GM23338 (cell line): ENCODE data around the gene PROZ. TPM values are rescaled to one million over a fixed set of nuclear protein-coding genes. Genes with fewer than 3 reads are reported as not detected.

Experiments used
- ATAC-seq: fragments of 200-7000 bp; cut with Tn5 transposase; 3 replicates; pipeline ENCODE4 v1.9.1; 2020
- DNase-seq: peaks from one replicate; pipeline ENCODE4 v3.0.0-alpha.2; 2015; ENCODE audit warnings: low spot score
- H2AFZ ChIP-seq: fragments of 200-600 bp; sonication (generic); 2 replicates; pipeline ENCODE4 v1.8.0; 2016; ENCODE audit warnings: antibody characterized with exemption, mild to moderate bottlenecking, moderate library complexity
- H3F3A ChIP-seq: fragments of 200-600 bp; sonication (generic); replicated peaks from 2 replicates; pipeline ENCODE4 v1.8.0; 2017; ENCODE audit warnings: antibody characterized with exemption, mixed run types, low read depth
- H3K27ac ChIP-seq: fragments of 200-600 bp; sonication (generic); 2 replicates; pipeline ENCODE4 v1.6.1; 2016; ENCODE audit warnings: low read depth
- H3K27me3 ChIP-seq: fragments of 200-600 bp; sonication (generic); 2 replicates; pipeline ENCODE4 v1.8.0; 2016; ENCODE audit warnings: mild to moderate bottlenecking, mixed run types, moderate library complexity; ENCODE audit not compliant: insufficient read depth
- H3K36me3 ChIP-seq: fragments of 200-600 bp; sonication (generic); 2 replicates; pipeline ENCODE4 v1.8.0; 2016; ENCODE audit warnings: mild to moderate bottlenecking; ENCODE audit not compliant: insufficient read depth
- H3K4me1 ChIP-seq: fragments of 200-600 bp; sonication (generic); 2 replicates; pipeline ENCODE4 v1.8.0; 2016; ENCODE audit warnings: mild to moderate bottlenecking, moderate library complexity; ENCODE audit not compliant: insufficient read depth
- H3K4me2 ChIP-seq: fragments of 200-600 bp; sonication (generic); 2 replicates; pipeline ENCODE4 v1.7.1; 2017; ENCODE audit warnings: mixed run types
- H3K4me3 ChIP-seq: fragments of 200-600 bp; sonication (generic); 2 replicates; pipeline ENCODE4 v1.6.1; 2016; ENCODE audit warnings: mixed run types
- H3K79me2 ChIP-seq: fragments of 200-600 bp; sonication (generic); replicated peaks from 2 replicates; pipeline ENCODE4 v1.8.0; 2017; ENCODE audit warnings: mild to moderate bottlenecking; ENCODE audit not compliant: insufficient read depth
- H3K9me2 ChIP-seq: fragments of 200-600 bp; sonication (generic); 2 replicates; pipeline ENCODE4 v1.8.0; 2017; ENCODE audit not compliant: insufficient read depth
- H4K20me1 ChIP-seq: fragments of 200-600 bp; sonication (generic); replicated peaks from 2 replicates; pipeline ENCODE4 v1.8.0; 2017; ENCODE audit warnings: mild to moderate bottlenecking; ENCODE audit not compliant: insufficient read depth
- H3K27ac Mint-ChIP-seq: 2 replicates; pipeline ENCODE4 v1.8.0; 2020; ENCODE audit warnings: inconsistent platforms, mild to moderate bottlenecking, moderate library complexity, mixed read lengths
- H3K27me3 Mint-ChIP-seq: 3 replicates; pipeline ENCODE4 v1.8.0; 2022; ENCODE audit warnings: low read depth, mild to moderate bottlenecking, moderate library complexity, mixed read lengths, inconsistent platforms; ENCODE audit not compliant: insufficient read depth, poor library complexity
- H3K36me3 Mint-ChIP-seq: 3 replicates; pipeline ENCODE4 v1.8.0; 2021; ENCODE audit warnings: low read depth, mild to moderate bottlenecking, inconsistent platforms, moderate library complexity, mixed read lengths
- H3K4me1 Mint-ChIP-seq: 3 replicates; pipeline ENCODE4 v1.8.0; 2020; ENCODE audit warnings: mild to moderate bottlenecking, inconsistent platforms, mixed read lengths
- H3K4me3 Mint-ChIP-seq: 3 replicates; pipeline ENCODE4 v1.8.0; 2021; ENCODE audit warnings: moderate library complexity, mild to moderate bottlenecking, inconsistent platforms, mixed read lengths
- H3K9me3 Mint-ChIP-seq: 3 replicates; pipeline ENCODE4 v1.8.0; 2020; ENCODE audit warnings: moderate library complexity, mild to moderate bottlenecking, inconsistent platforms, mixed read lengths
- CREB1 ChIP-seq: fragments of 250-450 bp; sonication (Bioruptor Pico); IDR thresholded peaks from 2 replicates; pipeline ENCODE4 v1.5.0; 2020; ENCODE audit warnings: low read depth, mild to moderate bottlenecking, moderate library complexity
- EZH2 ChIP-seq: fragments of 200-600 bp; sonication (generic); IDR thresholded peaks from one replicate; pipeline ENCODE4 v1.8.0; 2017; ENCODE audit warnings: antibody characterized with exemption, mild to moderate bottlenecking, low read depth; ENCODE audit not compliant: unreplicated experiment
- EZH2phosphoT487 ChIP-seq: fragments of 200-600 bp; sonication (generic); IDR thresholded peaks from one replicate; pipeline ENCODE4 v1.8.1; 2018; ENCODE audit warnings: antibody characterized with exemption; ENCODE audit not compliant: unreplicated experiment
- JUNB ChIP-seq: IDR thresholded peaks from one replicate; pipeline ENCODE4 v1.6.1; 2016; ENCODE audit warnings: antibody characterized with exemption; ENCODE audit not compliant: unreplicated experiment
- NANOG ChIP-seq: IDR thresholded peaks from 2 replicates; pipeline ENCODE4 v1.6.1; 2016; ENCODE audit warnings: antibody characterized with exemption, borderline replicate concordance
- POLR2AphosphoS5 ChIP-seq: IDR thresholded peaks from 2 replicates; pipeline ENCODE4 v1.6.1; 2016; ENCODE audit warnings: antibody characterized with exemption, low read depth
- STAT1 ChIP-seq: IDR thresholded peaks from one replicate; pipeline ENCODE4 v1.6.1; 2016; ENCODE audit warnings: antibody characterized with exemption; ENCODE audit not compliant: unreplicated experiment
- ZNF114 ChIP-seq: fragments of 250-450 bp; sonication (Bioruptor Pico); IDR thresholded peaks from 2 replicates; pipeline ENCODE4 v1.5.0; 2020; ENCODE audit warnings: mild to moderate bottlenecking, moderate library complexity
- ZNF331 ChIP-seq: fragments of 250-450 bp; sonication (Bioruptor Pico); IDR thresholded peaks from 2 replicates; pipeline ENCODE4 v1.5.0; 2020; ENCODE audit warnings: low read depth, mild to moderate bottlenecking, moderate library complexity
- polyA plus RNA-seq: library from polyadenylated mRNA; unstranded; fragments of >200 nt; fragmentation: Nextera tagmentation; extraction: Ambion mirVana; gene quantifications from 2 replicates; pipeline ENCODE4 v1.2.1, GENCODE V29; 2016
- total RNA-seq: library from RNA; depleted of rRNA; stranded (reverse); fragments of >200 nt; shearing (Covaris generic); gene quantifications from 2 replicates; pipeline ENCODE4 v1.2.3, GENCODE V29; 2014
- TF ChIP-seq, protein P1 (sequence below): IDR thresholded peaks from one replicate; pipeline ENCODE4 v1.6.1; 2018; ENCODE audit warnings: antibody characterized with exemption; ENCODE audit not compliant: unreplicated experiment
- TF ChIP-seq, protein P2 (sequence below): IDR thresholded peaks from 2 replicates; pipeline ENCODE4 v1.6.1; 2016; ENCODE audit warnings: antibody characterized with exemption
- TF ChIP-seq, protein P3 (sequence below), 2 experiments: fragments of 200-600 bp in 1 of 2; sonication (generic) in 1 of 2; conservative IDR thresholded peaks; 2 replicates each; pipeline versions ENCODE4 v1.5.1 to v1.6.1; 2016 to 2017; ENCODE audit warnings: antibody characterized with exemption in 2 of 2, low read depth in 2 of 2, mild to moderate bottlenecking in 2 of 2, moderate library complexity in 1 of 2
- TF ChIP-seq, protein P4 (sequence below): fragments of 250-450 bp; sonication (Bioruptor Pico); IDR thresholded peaks from 2 replicates; pipeline ENCODE4 v1.5.0; 2020; ENCODE audit warnings: mild to moderate bottlenecking, moderate library complexity

The PROZ gene
- total and polyA plus RNA-seq, 2 experiments from 2014 or later, result 0.53 TPM; not detected in 1

DNA sequence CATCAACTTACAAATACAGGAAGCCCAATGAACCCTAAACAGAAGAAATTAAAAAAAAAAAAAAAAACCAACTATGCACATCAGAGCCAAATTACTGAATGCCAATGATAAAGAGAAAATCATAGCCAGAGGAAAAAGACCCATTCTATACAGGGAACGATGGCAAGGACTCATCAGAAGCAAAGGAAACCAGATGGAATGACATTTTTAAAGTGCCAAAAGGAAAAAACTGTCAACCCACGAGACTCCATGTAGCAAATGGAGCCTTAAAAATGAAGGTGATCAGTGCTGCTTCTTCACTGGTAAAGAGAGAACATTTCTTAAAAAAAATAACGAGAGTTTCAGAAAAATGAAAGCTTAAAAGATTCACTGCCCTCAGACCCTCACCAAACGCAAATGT, 31.7 kb downstream of the PROZ start:
- ATAC-seq (no peak), DNase-seq (no peak)
- Histone ChIP-seq H3K4me1 (no peaks in the 10 kb centered on the region), H3K9me2 (no peaks in the 10 kb centered on the region), H3K27ac (no peak overlapping the region), H3K27me3 (no peaks in the 10 kb centered on the region), H3F3A (0 out of 2 replicates have a peak, but pooled peaks cover 4% of the 10 kb centered on the region), H2AFZ (no peak overlapping the region), H4K20me1 (peaks cover 5% of the 10 kb centered on the region), H3K4me3 (no peak overlapping the region), H3K36me3 (peaks cover 44% of the 10 kb centered on the region; the same call in 1 of the 2 replicates), H3K4me2 (no peak overlapping the region), H3K79me2 (peaks cover 7% of the 10 kb centered on the region; the same call in 1 of the 2 replicates)
- TF ChIP-seq EZH2phosphoT487, result no peak
- no peak for TF ChIP-seq ZNF114 (CRISPR knock-in tag)
- TF ChIP-seq STAT1, result no peak
- TF ChIP-seq JUNB, result no peak
- TF ChIP-seq, protein P1, sequence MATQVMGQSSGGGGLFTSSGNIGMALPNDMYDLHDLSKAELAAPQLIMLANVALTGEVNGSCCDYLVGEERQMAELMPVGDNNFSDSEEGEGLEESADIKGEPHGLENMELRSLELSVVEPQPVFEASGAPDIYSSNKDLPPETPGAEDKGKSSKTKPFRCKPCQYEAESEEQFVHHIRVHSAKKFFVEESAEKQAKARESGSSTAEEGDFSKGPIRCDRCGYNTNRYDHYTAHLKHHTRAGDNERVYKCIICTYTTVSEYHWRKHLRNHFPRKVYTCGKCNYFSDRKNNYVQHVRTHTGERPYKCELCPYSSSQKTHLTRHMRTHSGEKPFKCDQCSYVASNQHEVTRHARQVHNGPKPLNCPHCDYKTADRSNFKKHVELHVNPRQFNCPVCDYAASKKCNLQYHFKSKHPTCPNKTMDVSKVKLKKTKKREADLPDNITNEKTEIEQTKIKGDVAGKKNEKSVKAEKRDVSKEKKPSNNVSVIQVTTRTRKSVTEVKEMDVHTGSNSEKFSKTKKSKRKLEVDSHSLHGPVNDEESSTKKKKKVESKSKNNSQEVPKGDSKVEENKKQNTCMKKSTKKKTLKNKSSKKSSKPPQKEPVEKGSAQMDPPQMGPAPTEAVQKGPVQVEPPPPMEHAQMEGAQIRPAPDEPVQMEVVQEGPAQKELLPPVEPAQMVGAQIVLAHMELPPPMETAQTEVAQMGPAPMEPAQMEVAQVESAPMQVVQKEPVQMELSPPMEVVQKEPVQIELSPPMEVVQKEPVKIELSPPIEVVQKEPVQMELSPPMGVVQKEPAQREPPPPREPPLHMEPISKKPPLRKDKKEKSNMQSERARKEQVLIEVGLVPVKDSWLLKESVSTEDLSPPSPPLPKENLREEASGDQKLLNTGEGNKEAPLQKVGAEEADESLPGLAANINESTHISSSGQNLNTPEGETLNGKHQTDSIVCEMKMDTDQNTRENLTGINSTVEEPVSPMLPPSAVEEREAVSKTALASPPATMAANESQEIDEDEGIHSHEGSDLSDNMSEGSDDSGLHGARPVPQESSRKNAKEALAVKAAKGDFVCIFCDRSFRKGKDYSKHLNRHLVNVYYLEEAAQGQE, result no peak
- TF ChIP-seq CREB1 (CRISPR knock-in tag), result no peak
- TF ChIP-seq, protein P2, sequence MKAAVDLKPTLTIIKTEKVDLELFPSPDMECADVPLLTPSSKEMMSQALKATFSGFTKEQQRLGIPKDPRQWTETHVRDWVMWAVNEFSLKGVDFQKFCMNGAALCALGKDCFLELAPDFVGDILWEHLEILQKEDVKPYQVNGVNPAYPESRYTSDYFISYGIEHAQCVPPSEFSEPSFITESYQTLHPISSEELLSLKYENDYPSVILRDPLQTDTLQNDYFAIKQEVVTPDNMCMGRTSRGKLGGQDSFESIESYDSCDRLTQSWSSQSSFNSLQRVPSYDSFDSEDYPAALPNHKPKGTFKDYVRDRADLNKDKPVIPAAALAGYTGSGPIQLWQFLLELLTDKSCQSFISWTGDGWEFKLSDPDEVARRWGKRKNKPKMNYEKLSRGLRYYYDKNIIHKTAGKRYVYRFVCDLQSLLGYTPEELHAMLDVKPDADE, result no peak
- TF ChIP-seq, protein P3, sequence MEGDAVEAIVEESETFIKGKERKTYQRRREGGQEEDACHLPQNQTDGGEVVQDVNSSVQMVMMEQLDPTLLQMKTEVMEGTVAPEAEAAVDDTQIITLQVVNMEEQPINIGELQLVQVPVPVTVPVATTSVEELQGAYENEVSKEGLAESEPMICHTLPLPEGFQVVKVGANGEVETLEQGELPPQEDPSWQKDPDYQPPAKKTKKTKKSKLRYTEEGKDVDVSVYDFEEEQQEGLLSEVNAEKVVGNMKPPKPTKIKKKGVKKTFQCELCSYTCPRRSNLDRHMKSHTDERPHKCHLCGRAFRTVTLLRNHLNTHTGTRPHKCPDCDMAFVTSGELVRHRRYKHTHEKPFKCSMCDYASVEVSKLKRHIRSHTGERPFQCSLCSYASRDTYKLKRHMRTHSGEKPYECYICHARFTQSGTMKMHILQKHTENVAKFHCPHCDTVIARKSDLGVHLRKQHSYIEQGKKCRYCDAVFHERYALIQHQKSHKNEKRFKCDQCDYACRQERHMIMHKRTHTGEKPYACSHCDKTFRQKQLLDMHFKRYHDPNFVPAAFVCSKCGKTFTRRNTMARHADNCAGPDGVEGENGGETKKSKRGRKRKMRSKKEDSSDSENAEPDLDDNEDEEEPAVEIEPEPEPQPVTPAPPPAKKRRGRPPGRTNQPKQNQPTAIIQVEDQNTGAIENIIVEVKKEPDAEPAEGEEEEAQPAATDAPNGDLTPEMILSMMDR (conservative IDR thresholded peaks at IDR 0.05; ENCODE audit: low read depth in 2 of 2), result no peak
- TF ChIP-seq, protein P4, sequence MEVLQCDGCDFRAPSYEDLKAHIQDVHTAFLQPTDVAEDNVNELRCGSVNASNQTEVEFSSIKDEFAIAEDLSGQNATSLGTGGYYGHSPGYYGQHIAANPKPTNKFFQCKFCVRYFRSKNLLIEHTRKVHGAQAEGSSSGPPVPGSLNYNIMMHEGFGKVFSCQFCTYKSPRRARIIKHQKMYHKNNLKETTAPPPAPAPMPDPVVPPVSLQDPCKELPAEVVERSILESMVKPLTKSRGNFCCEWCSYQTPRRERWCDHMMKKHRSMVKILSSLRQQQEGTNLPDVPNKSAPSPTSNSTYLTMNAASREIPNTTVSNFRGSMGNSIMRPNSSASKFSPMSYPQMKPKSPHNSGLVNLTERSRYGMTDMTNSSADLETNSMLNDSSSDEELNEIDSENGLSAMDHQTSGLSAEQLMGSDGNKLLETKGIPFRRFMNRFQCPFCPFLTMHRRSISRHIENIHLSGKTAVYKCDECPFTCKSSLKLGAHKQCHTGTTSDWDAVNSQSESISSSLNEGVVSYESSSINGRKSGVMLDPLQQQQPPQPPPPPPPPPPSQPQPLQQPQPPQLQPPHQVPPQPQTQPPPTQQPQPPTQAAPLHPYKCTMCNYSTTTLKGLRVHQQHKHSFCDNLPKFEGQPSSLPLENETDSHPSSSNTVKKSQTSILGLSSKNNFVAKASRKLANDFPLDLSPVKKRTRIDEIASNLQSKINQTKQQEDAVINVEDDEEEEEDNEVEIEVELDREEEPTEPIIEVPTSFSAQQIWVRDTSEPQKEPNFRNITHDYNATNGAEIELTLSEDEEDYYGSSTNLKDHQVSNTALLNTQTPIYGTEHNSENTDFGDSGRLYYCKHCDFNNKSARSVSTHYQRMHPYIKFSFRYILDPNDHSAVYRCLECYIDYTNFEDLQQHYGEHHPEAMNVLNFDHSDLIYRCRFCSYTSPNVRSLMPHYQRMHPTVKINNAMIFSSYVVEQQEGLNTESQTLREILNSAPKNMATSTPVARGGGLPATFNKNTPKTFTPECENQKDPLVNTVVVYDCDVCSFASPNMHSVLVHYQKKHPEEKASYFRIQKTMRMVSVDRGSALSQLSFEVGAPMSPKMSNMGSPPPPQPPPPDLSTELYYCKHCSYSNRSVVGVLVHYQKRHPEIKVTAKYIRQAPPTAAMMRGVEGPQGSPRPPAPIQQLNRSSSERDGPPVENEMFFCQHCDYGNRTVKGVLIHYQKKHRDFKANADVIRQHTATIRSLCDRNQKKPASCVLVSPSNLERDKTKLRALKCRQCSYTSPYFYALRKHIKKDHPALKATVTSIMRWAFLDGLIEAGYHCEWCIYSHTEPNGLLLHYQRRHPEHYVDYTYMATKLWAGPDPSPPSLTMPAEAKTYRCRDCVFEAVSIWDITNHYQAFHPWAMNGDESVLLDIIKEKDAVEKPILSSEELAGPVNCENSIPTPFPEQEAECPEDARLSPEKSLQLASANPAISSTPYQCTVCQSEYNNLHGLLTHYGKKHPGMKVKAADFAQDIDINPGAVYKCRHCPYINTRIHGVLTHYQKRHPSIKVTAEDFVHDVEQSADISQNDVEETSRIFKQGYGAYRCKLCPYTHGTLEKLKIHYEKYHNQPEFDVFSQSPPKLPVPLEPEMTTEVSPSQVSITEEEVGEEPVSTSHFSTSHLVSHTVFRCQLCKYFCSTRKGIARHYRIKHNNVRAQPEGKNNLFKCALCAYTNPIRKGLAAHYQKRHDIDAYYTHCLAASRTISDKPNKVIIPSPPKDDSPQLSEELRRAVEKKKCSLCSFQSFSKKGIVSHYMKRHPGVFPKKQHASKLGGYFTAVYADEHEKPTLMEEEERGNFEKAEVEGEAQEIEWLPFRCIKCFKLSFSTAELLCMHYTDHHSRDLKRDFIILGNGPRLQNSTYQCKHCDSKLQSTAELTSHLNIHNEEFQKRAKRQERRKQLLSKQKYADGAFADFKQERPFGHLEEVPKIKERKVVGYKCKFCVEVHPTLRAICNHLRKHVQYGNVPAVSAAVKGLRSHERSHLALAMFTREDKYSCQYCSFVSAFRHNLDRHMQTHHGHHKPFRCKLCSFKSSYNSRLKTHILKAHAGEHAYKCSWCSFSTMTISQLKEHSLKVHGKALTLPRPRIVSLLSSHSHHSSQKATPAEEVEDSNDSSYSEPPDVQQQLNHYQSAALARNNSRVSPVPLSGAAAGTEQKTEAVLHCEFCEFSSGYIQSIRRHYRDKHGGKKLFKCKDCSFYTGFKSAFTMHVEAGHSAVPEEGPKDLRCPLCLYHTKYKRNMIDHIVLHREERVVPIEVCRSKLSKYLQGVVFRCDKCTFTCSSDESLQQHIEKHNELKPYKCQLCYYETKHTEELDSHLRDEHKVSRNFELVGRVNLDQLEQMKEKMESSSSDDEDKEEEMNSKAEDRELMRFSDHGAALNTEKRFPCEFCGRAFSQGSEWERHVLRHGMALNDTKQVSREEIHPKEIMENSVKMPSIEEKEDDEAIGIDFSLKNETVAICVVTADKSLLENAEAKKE (CRISPR knock-in tag), result no peak
- no peak for TF ChIP-seq ZNF331 (CRISPR knock-in tag)
- TF ChIP-seq POLR2AphosphoS5, result no peak
- TF ChIP-seq NANOG, result no peak
- no peak for TF ChIP-seq EZH2
- H3K4me1 Mint-ChIP-seq, result no peaks in the 10 kb centered on the region
- no peaks in the 10 kb centered on the region; the same call in 2 of the 3 replicates for H3K9me3 Mint-ChIP-seq
- no peak overlapping the region for H3K4me3 Mint-ChIP-seq
- no peak overlapping the region for H3K27ac Mint-ChIP-seq
- peaks cover 77% of the 10 kb centered on the region for H3K36me3 Mint-ChIP-seq
- peaks cover 2% of the 10 kb centered on the region for H3K27me3 Mint-ChIP-seq
